ENCODE data around the gene TAF4B. TPM values are rescaled to one million over a fixed set of nuclear protein-coding genes. Genes with fewer than 3 reads are reported as not detected.

TAF4B gene
- total and polyA plus RNA-seq, 2 donors (not counting 1 experiment from before 2014, with no cell fraction given): 0.42 to 2.0 TPM

DNA sequence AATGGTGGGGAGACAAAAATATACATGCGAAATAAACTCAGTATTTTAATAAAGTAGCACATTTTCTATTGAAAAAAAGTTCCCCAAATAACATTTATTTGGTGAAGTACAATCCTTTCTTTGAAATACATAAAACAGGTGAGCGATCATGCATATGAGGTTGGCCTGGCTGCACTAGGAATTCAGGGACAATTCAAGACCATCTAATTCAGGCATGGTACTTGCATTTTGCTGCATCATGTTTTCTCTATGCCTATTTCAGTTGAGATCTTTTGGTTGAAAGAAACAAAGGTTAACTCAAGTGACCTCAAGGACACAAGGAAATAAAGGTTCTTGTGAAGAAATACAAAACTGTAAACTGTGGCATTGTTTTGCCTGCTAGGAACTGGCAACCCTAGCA lies 19.8 kb upstream of the TAF4B start:
- Histone ChIP-seq H3K4me1 (ENCODE audit: control insufficient read depth, extremely low read depth, insufficient read depth, low read length) (no peaks in the 10 kb centered on the region), H3K9ac (ENCODE audit: insufficient read depth, low read length) (no peak overlapping the region), H3K79me2 (ENCODE audit: control insufficient read depth, insufficient read depth, low read length) (no peaks in the 10 kb centered on the region), H3K4me2 (ENCODE audit: extremely low read depth, insufficient read depth, low read length) (no peak overlapping the region), H4K20me1 (ENCODE audit: control insufficient read depth, extremely low read depth, insufficient read depth, low read length) (no peaks in the 10 kb centered on the region), H3K27me3 (ENCODE audit: control insufficient read depth, insufficient read depth, low read length) (no peaks in the 10 kb centered on the region), H3K36me3 (ENCODE audit: control insufficient read depth, insufficient read depth, low read length) (no peaks in the 10 kb centered on the region), H3K9me3 (ENCODE audit: control insufficient read depth, insufficient read depth, low read depth, low read length) (no peaks in the 10 kb centered on the region), H3K4me3 (replicated peaks in 1 of 4; ENCODE audit: control extremely low read depth in 1 of 4, insufficient read depth in 1 of 4, low read depth in 3 of 4, low read length in 4 of 4) (no peak overlapping the region), H2AFZ (ENCODE audit: low read length) (no peak overlapping the region), H3K27ac (ENCODE audit: insufficient read depth, low read length) (no peak overlapping the region)
- TF ChIP-seq, protein P1, sequence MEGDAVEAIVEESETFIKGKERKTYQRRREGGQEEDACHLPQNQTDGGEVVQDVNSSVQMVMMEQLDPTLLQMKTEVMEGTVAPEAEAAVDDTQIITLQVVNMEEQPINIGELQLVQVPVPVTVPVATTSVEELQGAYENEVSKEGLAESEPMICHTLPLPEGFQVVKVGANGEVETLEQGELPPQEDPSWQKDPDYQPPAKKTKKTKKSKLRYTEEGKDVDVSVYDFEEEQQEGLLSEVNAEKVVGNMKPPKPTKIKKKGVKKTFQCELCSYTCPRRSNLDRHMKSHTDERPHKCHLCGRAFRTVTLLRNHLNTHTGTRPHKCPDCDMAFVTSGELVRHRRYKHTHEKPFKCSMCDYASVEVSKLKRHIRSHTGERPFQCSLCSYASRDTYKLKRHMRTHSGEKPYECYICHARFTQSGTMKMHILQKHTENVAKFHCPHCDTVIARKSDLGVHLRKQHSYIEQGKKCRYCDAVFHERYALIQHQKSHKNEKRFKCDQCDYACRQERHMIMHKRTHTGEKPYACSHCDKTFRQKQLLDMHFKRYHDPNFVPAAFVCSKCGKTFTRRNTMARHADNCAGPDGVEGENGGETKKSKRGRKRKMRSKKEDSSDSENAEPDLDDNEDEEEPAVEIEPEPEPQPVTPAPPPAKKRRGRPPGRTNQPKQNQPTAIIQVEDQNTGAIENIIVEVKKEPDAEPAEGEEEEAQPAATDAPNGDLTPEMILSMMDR (conservative IDR thresholded peaks at IDR 0.05 in 1 of 2, IDR thresholded peaks at IDR 0.05 in 1 of 2; ENCODE audit: low read depth in 1 of 2, low read length in 2 of 2): no peak
- no peak for TF ChIP-seq EZH2 (IDR thresholded peaks at IDR 0.05; ENCODE audit: low read length, missing control alignments)
- no peak for DNase-seq (ENCODE audit: low read depth in 2 of 2)

DNA sequence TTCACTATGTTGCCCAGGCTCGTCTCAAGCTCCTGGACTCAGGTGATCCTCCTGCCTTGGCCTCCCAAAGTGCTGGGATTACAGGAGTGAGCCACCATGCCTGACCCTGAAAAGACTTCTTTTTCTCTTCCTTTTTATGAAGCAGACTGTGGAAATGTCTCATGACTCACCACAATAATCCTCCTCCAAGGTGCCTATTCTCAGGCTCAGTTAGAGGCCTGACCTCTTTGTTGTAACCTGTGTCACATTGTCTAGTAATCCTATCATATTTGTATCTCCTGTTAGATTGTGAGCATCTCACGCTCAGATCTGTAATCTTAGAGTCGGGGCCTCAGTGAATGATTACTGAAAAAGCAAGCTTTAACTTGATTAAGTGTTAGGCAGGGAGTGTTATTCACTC lies 18.3 kb upstream of the TAF4B start:
- no peak overlapping the region for H3K9ac ChIP-seq (ENCODE audit: insufficient read depth, low read length)
- no peak overlapping the region for H3K27ac ChIP-seq (ENCODE audit: insufficient read depth, low read length)
- H3K4me1 ChIP-seq (ENCODE audit: control insufficient read depth, extremely low read depth, insufficient read depth, low read length): no peaks in the 10 kb centered on the region
- TF ChIP-seq, protein P1 (conservative IDR thresholded peaks at IDR 0.05 in 1 of 2, IDR thresholded peaks at IDR 0.05 in 1 of 2; ENCODE audit: low read depth in 1 of 2, low read length in 2 of 2): no peak
- TF ChIP-seq EZH2 (IDR thresholded peaks at IDR 0.05; ENCODE audit: low read length, missing control alignments): no peak
- no peak for DNase-seq (ENCODE audit: low read depth in 2 of 2)
- no peak overlapping the region for H2AFZ ChIP-seq (ENCODE audit: low read length)
- no peak overlapping the region for H3K4me3 ChIP-seq (replicated peaks in 1 of 4; ENCODE audit: control extremely low read depth in 1 of 4, insufficient read depth in 1 of 4, low read depth in 3 of 4, low read length in 4 of 4)
- H3K9me3 ChIP-seq (ENCODE audit: control insufficient read depth, insufficient read depth, low read depth, low read length): no peaks in the 10 kb centered on the region
- H3K36me3 ChIP-seq (ENCODE audit: control insufficient read depth, insufficient read depth, low read length): no peaks in the 10 kb centered on the region
- H3K79me2 ChIP-seq (ENCODE audit: control insufficient read depth, insufficient read depth, low read length): no peaks in the 10 kb centered on the region
- no peaks in the 10 kb centered on the region for H3K27me3 ChIP-seq (ENCODE audit: control insufficient read depth, insufficient read depth, low read length)
- no peak overlapping the region for H3K4me2 ChIP-seq (ENCODE audit: extremely low read depth, insufficient read depth, low read length)
- no peaks in the 10 kb centered on the region for H4K20me1 ChIP-seq (ENCODE audit: control insufficient read depth, extremely low read depth, insufficient read depth, low read length)

DNA sequence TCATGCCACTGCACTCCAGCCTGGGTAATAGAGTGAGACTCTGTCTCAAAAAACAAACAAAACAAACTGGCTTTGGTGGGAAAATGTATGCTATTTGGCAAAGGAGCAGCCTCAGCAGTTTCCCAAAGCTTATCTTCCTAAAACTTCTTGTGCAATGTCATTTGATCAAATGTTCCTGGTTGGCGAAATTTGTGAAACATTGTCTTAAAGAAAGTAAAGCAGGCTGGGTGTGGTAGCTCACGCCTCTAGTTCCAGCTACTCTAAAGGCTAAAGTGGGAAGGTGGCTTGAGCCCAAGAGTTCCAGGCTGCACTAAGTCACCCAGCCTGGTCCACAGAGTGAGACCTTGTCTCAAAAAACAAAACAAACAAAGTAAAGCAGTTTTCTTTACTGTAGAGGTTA lies 17.3 kb upstream of the TAF4B start:
- no peaks in the 10 kb centered on the region for H4K20me1 ChIP-seq (ENCODE audit: control insufficient read depth, extremely low read depth, insufficient read depth, low read length)
- TF ChIP-seq, protein P1 (conservative IDR thresholded peaks at IDR 0.05 in 1 of 2, IDR thresholded peaks at IDR 0.05 in 1 of 2; ENCODE audit: low read depth in 1 of 2, low read length in 2 of 2): no peak
- TF ChIP-seq EZH2 (IDR thresholded peaks at IDR 0.05; ENCODE audit: low read length, missing control alignments): no peak
- no peak overlapping the region for H3K4me2 ChIP-seq (ENCODE audit: extremely low read depth, insufficient read depth, low read length)
- no peaks in the 10 kb centered on the region for H3K27me3 ChIP-seq (ENCODE audit: control insufficient read depth, insufficient read depth, low read length)
- no peak overlapping the region for H3K27ac ChIP-seq (ENCODE audit: insufficient read depth, low read length)
- H2AFZ ChIP-seq (ENCODE audit: low read length): no peak overlapping the region
- H3K79me2 ChIP-seq (ENCODE audit: control insufficient read depth, insufficient read depth, low read length): no peaks in the 10 kb centered on the region
- DNase-seq (ENCODE audit: low read depth in 2 of 2): no peak
- no peaks in the 10 kb centered on the region for H3K36me3 ChIP-seq (ENCODE audit: control insufficient read depth, insufficient read depth, low read length)
- no peak overlapping the region for H3K4me3 ChIP-seq (replicated peaks in 1 of 4; ENCODE audit: control extremely low read depth in 1 of 4, insufficient read depth in 1 of 4, low read depth in 3 of 4, low read length in 4 of 4)
- no peaks in the 10 kb centered on the region for H3K4me1 ChIP-seq (ENCODE audit: control insufficient read depth, extremely low read depth, insufficient read depth, low read length)
- no peaks in the 10 kb centered on the region for H3K9me3 ChIP-seq (ENCODE audit: control insufficient read depth, insufficient read depth, low read depth, low read length)
- no peak overlapping the region for H3K9ac ChIP-seq (ENCODE audit: insufficient read depth, low read length)
